Adipocyte (in vitro differentiated cells): ENCODE measurements around the gene ADCY5.
A peak's percentile ranks its signal among the peaks of the same experiment; 100 is the strongest.

Experiments used
- DNase-seq: peaks from one replicate; pipeline ENCODE4 v3.0.0-alpha.2; 2015; ENCODE audit warnings: low read depth
- H3K27me3 ChIP-seq: replicated peaks from 2 replicates; pipeline ENCODE4 v1.7.0; 2013; ENCODE audit warnings: mild to moderate bottlenecking, low read length, moderate library complexity; ENCODE audit not compliant: control insufficient read depth, insufficient read depth
- H3K36me3 ChIP-seq: 2 replicates; pipeline ENCODE4 v1.7.0; 2013; ENCODE audit warnings: low read length, mild to moderate bottlenecking, moderate library complexity; ENCODE audit not compliant: control insufficient read depth, insufficient read depth, severe bottlenecking
- H3K4me1 ChIP-seq: 2 replicates; pipeline ENCODE4 v1.7.0; 2013; ENCODE audit warnings: mild to moderate bottlenecking, low read length, moderate library complexity; ENCODE audit not compliant: control insufficient read depth, insufficient read depth
- H3K4me3 ChIP-seq: 2 replicates; pipeline ENCODE4 v1.7.0; 2013; ENCODE audit warnings: mild to moderate bottlenecking, low read length, moderate library complexity
- H3K9ac ChIP-seq: 2 replicates; pipeline ENCODE4 v1.7.0; 2013; ENCODE audit warnings: mild to moderate bottlenecking, low read length, moderate library complexity
- H3K9me3 ChIP-seq: 2 replicates; pipeline ENCODE4 v1.7.0; 2013; ENCODE audit warnings: mild to moderate bottlenecking, low read length, moderate library complexity; ENCODE audit not compliant: control insufficient read depth

ADCY5 gene

GRCh38 chr3:123317716-123318115 is 131.2 kb downstream of the ADCY5 start:
- no peaks in the 10 kb centered on the region for H3K9me3 ChIP-seq
- DNase-seq = no peak
- peaks cover 77% of the 10 kb centered on the region for H3K27me3 ChIP-seq

DNA sequence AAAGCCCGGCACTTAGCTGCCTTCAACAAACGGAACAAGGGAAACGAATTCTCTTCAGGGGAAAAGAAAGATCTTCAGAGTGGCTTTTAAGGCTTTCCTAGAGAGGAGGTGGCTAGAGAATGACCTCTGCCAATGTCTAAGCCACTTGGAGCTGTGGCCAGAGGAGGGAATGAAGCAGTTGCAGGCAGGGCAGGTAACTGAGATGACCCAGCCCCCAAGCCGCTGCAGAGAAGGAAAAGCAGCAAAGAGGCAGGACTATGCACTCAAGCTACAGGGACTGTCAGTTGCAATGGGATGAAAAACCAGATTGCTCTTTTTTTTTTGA is 133.7 kb downstream of the ADCY5 start:
- DNase-seq = no peak
- H3K9me3 ChIP-seq = no peaks in the 10 kb centered on the region
- H3K36me3 ChIP-seq = no peaks in the 10 kb centered on the region
- H3K4me3 ChIP-seq = no peak overlapping the region
- peaks cover 69% of the 10 kb centered on the region for H3K27me3 ChIP-seq
- H3K4me1 ChIP-seq = no peaks in the 10 kb centered on the region
- H3K9ac ChIP-seq = no peak overlapping the region

More at GRCh38 chr3:123317716-123318115, 131.2 kb downstream of the ADCY5 start:
- H3K36me3 ChIP-seq = no peaks in the 10 kb centered on the region
- H3K4me1 ChIP-seq = no peaks in the 10 kb centered on the region
- H3K9ac ChIP-seq = no peak overlapping the region
- H3K4me3 ChIP-seq = no peak overlapping the region

DNA sequence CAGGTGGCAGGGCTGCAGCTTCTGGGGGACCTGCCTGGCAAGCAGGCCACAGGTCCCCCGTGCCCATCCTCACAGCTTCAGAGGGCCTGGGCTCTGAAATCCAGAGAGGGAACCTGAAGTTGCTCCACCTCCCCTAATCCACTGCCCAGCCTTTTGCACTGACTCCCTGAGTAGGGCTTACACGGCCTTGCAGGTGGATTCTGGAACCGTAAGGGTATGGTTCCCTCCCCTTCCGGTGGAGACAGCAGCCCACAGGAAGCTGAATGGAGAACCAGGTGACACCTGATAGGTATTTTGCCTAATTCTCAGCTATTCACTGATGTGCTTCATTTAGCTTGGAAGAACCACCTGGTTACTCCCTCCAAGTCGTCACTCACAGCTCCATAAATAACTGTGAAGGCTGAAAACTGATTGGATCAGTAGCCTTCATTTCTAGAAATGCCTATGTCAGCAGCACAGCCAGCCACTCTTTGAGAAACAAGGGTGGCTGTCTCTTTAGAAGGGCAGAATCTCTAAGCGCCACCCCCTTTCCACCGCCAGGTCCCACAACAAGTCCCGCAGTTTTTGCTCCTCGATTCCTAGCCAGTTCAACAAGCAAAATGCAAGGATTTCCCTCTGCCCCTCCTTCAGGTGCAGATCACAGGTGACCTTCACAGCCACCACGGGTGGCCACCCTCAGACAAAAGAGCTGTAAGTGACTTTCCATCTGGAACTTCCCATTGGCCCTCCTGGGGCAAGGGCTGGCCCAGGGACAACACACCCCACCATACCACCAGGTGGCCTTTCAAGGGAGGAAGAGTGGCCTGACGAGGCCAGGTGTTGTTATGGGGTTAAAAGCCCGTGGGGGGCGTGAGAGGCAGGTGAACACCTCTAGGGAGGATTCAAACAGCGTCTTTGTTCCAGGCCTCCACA is 134.3 kb downstream of the ADCY5 start:
- H3K9me3 ChIP-seq = no peaks in the 10 kb centered on the region
- H3K4me1 ChIP-seq = no peaks in the 10 kb centered on the region
- H3K4me3 ChIP-seq = no peak overlapping the region
- peaks cover 70% of the 10 kb centered on the region for H3K27me3 ChIP-seq
- no peak for DNase-seq
- H3K9ac ChIP-seq = no peak overlapping the region
- no peaks in the 10 kb centered on the region for H3K36me3 ChIP-seq

DNA sequence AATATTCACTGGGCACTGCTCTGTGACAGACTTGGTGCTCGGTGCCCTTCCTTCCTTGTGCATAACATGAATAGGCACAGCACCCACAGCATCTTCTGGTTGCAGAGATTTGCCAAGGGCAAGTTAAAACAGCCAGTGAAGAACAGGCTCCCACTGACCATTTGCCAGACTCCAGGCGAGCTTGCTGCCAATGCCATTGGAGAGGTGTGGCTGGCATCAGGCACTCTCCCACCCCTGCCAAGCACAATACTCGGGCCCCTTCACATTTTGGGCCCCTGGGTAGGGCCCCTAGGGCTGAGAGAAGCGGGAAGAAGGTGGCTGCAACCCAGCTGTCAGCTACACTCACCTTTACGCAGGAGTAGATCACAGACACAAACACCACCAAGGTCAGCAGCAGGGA is 135.0 kb downstream of the ADCY5 start:
- Histone ChIP-seq H3K9ac (no peak overlapping the region), H3K27me3 (peaks cover 73% of the 10 kb centered on the region), H3K4me3 (no peak overlapping the region), H3K36me3 (no peaks in the 10 kb centered on the region), H3K4me1 (no peaks in the 10 kb centered on the region), H3K9me3 (no peaks in the 10 kb centered on the region)
- DNase-seq = no peak

DNA sequence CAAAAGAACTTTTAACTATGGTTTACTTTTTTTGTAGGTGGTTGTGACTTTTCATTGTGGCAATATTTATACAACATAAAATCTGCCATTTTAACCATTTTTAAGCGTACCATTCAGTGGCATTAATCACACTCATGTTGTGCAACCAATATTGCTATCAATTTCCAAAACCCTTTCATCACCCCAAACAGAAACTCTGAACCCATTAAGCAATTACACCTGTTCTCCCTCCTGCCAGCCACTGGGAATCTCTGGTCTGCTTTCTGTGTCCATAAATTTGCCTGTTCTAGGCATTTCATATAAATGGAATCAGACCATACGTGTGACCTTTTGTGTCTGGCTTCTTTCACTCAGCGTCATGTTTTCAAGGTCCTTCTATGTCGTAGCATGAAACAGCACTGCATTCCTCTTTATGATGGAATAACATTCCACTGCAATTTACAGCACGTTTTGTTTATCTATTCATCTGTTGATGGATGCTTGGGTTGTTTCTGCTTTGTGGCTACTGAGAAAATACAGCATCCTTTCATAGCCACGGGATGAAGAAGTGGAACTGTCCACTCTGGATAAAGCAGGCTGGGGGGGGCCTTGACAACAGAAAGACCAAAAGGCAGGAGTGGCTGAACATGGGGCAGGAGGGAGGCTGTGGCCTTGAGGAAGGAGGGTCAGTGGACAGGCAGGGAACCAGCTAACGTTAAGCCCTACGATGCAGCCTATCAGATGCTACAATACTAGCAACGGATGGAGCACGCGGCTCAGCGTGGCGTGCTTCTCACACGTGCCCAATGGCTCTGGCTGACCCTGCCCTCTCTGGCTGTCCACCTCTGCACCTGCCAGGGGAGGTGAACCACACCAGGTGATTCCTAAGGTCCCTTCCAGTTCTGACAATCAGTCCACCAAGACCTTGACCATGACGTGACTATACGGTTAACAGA is 136.3 kb downstream of the ADCY5 start:
- DNase-seq = no peak
- H3K4me1 ChIP-seq = no peaks in the 10 kb centered on the region
- peaks cover 67% of the 10 kb centered on the region for H3K27me3 ChIP-seq
- no peaks in the 10 kb centered on the region for H3K9me3 ChIP-seq
- H3K4me3 ChIP-seq = no peak overlapping the region
- no peaks in the 10 kb centered on the region for H3K36me3 ChIP-seq
- no peak overlapping the region for H3K9ac ChIP-seq

DNA sequence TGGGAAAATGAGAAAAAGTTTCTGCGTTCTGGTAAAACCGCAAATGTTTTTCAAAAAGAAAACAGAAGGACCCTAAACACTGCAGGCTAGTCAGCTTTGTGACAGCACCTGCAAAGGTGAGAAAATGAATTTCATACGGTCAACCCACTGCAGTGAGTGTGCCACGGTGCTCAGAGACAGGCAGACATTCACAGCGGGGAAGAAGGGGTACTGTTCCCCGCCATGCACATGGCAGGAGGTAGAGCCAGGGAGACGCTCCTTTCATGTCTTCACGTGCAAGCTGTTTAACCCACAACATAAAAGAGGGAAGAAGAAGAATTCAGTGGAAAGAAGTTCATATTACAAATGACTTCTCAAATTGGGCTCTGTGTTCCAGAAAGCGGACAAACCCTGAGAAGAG is 137.7 kb downstream of the ADCY5 start:
- H3K9me3 ChIP-seq = no peaks in the 10 kb centered on the region
- peaks cover 63% of the 10 kb centered on the region for H3K27me3 ChIP-seq
- no peaks in the 10 kb centered on the region for H3K4me1 ChIP-seq
- H3K36me3 ChIP-seq = no peaks in the 10 kb centered on the region
- no peak for DNase-seq
- no peak overlapping the region for H3K9ac ChIP-seq
- no peak overlapping the region for H3K4me3 ChIP-seq

DNA sequence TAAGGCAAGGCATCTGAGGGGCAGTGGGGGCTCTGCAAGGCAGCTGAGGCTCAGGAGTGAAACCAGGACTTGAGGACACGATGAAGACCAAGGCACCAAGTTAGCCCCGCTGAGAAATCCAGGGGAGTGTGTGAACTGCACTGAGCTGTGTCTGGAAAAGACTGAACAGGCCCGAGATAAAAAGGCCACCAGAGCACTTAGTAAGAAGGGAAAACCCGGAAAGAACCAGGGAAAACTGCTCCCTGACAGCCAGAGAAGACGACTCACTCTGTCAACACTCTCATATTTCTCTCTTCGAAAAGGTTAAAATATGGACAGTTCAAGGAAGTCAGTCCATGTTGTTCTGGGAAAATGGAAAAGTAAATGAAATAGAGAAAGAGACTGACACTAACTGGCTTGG is 138.1 kb downstream of the ADCY5 start:
- H3K27me3 ChIP-seq = peaks cover 58% of the 10 kb centered on the region
- H3K4me3 ChIP-seq = no peak overlapping the region
- H3K4me1 ChIP-seq = no peaks in the 10 kb centered on the region
- peak; percentile 15 for DNase-seq
- no peaks in the 10 kb centered on the region for H3K36me3 ChIP-seq
- H3K9me3 ChIP-seq = no peaks in the 10 kb centered on the region
- no peak overlapping the region for H3K9ac ChIP-seq

DNA sequence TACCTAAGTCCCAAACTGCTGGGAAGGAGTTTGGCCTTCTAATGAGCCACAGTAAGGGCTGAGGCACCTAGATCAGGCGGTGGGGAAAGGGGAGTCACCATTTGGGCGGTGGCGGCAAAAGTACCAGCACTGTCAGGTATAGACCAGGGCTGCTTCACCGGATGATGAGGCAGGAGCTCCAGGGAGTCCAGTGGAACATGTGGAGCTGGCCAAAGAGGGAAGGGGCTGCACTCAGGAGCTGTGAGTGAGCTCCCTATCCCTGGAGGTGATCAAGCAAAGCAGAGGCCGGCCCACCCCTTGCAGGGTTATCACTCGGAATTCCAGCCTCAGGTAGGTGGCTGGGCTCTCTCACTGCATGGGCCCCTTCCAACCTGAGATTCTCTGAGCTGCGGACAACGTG is 138.7 kb downstream of the ADCY5 start:
- Histone ChIP-seq H3K9ac (no peak overlapping the region), H3K4me3 (no peak overlapping the region), H3K36me3 (no peaks in the 10 kb centered on the region), H3K9me3 (peaks cover 4% of the 10 kb centered on the region), H3K27me3 (peaks cover 53% of the 10 kb centered on the region), H3K4me1 (peaks cover 1% of the 10 kb centered on the region)
- no peak for DNase-seq

DNA sequence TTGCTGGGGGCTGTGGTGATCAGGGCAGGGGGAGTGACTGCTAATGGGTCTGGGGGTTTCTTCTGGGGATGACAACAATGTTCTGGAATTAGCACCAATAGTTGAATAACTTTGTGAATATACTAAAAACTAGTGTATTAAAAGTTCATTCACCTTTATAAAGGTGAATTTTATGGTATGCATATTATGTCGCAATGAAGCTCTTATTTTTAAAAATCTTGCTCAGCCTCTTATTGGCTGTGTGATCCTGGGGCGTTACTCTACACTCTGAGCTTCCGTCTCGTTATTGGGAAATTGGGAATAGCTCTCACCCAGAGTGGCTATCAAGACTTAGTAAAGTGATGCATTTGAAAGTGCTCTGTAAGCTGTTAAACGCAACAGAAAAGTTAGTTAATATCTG is 141.8 kb downstream of the ADCY5 start:
- Histone ChIP-seq H3K27me3 (peaks cover 30% of the 10 kb centered on the region), H3K4me1 (peaks cover 2% of the 10 kb centered on the region), H3K9ac (no peak overlapping the region), H3K4me3 (no peak overlapping the region), H3K9me3 (peaks cover 6% of the 10 kb centered on the region), H3K36me3 (no peaks in the 10 kb centered on the region)
- no peak for DNase-seq

DNA sequence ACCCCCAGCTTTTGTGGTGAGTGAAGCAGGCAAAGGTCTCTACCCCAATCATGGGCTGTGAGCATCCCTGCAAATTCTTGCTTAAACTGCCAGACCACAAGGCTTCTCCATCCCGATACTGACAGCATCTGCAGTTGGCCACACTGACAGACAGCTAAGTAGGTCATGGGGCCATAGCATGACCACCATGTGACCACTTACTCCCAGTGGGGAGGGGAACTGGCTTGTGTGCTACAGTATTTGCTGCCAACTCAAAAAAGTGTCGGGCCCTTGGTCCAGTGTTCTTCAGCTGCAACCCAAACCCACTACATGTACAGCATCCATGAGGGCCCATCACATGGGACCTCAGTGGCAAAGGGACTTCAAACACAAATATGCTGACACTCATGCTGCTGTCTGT is 143.7 kb downstream of the ADCY5 start:
- peaks cover 19% of the 10 kb centered on the region for H3K27me3 ChIP-seq
- no peak overlapping the region for H3K9ac ChIP-seq
- H3K9me3 ChIP-seq = peaks cover 6% of the 10 kb centered on the region
- H3K4me1 ChIP-seq = peaks cover 2% of the 10 kb centered on the region
- DNase-seq = no peak
- H3K36me3 ChIP-seq = no peaks in the 10 kb centered on the region
- no peak overlapping the region for H3K4me3 ChIP-seq

GRCh38 chr3:123303976-123304560 is 144.8 kb downstream of the ADCY5 start:
- no peak for DNase-seq
- H3K4me1 ChIP-seq = peaks cover 5% of the 10 kb centered on the region
- no peak overlapping the region for H3K4me3 ChIP-seq
- peaks cover 8% of the 10 kb centered on the region for H3K27me3 ChIP-seq
- H3K9me3 ChIP-seq = peaks cover 6% of the 10 kb centered on the region
- H3K36me3 ChIP-seq = no peaks in the 10 kb centered on the region
- no peak overlapping the region for H3K9ac ChIP-seq
